ENCODE data around the gene ZSCAN20.

- TF ChIP-seq, protein P1, sequence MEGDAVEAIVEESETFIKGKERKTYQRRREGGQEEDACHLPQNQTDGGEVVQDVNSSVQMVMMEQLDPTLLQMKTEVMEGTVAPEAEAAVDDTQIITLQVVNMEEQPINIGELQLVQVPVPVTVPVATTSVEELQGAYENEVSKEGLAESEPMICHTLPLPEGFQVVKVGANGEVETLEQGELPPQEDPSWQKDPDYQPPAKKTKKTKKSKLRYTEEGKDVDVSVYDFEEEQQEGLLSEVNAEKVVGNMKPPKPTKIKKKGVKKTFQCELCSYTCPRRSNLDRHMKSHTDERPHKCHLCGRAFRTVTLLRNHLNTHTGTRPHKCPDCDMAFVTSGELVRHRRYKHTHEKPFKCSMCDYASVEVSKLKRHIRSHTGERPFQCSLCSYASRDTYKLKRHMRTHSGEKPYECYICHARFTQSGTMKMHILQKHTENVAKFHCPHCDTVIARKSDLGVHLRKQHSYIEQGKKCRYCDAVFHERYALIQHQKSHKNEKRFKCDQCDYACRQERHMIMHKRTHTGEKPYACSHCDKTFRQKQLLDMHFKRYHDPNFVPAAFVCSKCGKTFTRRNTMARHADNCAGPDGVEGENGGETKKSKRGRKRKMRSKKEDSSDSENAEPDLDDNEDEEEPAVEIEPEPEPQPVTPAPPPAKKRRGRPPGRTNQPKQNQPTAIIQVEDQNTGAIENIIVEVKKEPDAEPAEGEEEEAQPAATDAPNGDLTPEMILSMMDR (conservative IDR thresholded peaks at IDR 0.05; ENCODE audit: low read length) = no peak
- TF ChIP-seq EZH2phosphoT487 (IDR thresholded peaks at IDR 0.05; ENCODE audit: borderline replicate concordance, low read depth, low read length) = no peak
Observed at GRCh38 chr1:33472269-33472980, at the start of gene ZSCAN20.

All from OCI-LY7 (cell line).